Measurements from ENCODE around the gene ZNF536.

DNA sequence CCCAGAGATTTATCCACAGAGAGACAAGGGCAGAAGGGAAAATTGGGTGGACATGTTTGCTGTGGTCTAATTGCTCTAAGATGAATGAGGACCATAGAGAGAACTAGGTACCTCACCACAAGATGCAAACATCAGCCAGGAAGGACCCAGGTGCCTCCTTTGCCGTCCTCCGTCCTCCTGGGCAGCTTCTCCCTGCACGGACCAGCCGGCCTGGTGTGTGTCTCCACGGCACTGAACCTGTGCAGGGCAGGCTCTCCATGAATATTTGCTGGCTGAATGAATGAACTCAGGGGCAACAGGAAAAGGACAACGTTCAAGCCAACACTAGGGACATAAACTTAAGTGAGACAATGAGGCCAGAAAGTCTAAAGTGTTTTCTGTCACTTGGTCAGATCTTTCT is 143.9 kb downstream of the ZNF536 start:
- TF ChIP-seq, protein P1, sequence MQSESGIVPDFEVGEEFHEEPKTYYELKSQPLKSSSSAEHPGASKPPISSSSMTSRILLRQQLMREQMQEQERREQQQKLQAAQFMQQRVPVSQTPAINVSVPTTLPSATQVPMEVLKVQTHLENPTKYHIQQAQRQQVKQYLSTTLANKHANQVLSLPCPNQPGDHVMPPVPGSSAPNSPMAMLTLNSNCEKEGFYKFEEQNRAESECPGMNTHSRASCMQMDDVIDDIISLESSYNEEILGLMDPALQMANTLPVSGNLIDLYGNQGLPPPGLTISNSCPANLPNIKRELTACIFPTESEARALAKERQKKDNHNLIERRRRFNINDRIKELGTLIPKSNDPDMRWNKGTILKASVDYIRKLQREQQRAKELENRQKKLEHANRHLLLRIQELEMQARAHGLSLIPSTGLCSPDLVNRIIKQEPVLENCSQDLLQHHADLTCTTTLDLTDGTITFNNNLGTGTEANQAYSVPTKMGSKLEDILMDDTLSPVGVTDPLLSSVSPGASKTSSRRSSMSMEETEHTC (IDR thresholded peaks at IDR 0.05): no peak
- TF ChIP-seq, protein P2, sequence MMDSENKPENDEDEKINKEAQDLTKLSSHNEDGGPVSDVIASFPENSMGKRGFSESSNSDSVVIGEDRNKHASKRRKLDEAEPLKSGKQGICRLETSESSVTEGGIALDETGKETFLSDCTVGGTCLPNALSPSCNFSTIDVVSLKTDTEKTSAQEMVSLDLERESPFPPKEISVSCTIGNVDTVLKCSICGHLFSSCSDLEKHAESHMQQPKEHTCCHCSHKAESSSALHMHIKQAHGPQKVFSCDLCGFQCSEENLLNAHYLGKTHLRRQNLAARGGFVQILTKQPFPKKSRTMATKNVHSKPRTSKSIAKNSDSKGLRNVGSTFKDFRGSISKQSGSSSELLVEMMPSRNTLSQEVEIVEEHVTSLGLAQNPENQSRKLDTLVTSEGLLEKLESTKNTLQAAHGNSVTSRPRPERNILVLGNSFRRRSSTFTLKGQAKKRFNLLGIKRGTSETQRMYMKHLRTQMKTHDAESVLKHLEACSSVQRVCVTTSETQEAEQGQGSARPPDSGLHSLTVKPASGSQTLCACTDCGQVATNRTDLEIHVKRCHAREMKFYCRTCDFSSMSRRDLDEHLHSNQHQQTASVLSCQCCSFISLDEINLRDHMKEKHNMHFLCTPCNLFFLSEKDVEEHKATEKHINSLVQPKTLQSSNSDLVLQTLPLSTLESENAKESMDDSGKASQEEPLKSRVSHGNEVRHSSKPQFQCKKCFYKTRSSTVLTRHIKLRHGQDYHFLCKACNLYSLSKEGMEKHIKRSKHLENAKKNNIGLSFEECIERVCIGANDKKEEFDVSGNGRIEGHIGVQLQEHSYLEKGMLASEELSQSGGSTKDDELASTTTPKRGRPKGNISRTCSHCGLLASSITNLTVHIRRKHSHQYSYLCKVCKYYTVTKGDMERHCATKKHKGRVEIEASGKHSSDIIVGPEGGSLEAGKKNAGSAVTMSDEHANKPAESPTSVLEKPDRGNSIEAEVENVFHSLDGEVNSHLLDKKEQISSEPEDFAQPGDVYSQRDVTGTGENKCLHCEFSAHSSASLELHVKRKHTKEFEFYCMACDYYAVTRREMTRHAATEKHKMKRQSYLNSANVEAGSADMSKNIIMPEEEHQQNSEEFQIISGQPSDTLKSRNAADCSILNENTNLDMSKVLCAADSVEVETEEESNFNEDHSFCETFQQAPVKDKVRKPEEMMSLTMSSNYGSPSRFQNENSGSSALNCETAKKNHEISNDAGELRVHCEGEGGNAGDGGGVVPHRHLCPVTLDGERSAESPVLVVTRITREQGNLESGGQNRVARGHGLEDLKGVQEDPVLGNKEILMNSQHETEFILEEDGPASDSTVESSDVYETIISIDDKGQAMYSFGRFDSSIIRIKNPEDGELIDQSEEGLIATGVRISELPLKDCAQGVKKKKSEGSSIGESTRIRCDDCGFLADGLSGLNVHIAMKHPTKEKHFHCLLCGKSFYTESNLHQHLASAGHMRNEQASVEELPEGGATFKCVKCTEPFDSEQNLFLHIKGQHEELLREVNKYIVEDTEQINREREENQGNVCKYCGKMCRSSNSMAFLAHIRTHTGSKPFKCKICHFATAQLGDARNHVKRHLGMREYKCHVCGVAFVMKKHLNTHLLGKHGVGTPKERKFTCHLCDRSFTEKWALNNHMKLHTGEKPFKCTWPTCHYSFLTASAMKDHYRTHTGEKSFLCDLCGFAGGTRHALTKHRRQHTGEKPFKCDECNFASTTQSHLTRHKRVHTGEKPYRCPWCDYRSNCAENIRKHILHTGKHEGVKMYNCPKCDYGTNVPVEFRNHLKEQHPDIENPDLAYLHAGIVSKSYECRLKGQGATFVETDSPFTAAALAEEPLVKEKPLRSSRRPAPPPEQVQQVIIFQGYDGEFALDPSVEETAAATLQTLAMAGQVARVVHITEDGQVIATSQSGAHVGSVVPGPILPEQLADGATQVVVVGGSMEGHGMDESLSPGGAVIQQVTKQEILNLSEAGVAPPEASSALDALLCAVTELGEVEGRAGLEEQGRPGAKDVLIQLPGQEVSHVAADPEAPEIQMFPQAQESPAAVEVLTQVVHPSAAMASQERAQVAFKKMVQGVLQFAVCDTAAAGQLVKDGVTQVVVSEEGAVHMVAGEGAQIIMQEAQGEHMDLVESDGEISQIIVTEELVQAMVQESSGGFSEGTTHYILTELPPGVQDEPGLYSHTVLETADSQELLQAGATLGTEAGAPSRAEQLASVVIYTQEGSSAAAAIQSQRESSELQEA (IDR thresholded peaks at IDR 0.05; ENCODE audit: low read depth): no peak
